Renal cortex interstitium (tissue), 15 donors: ENCODE results near the gene CDK8. TPM values are rescaled to one million over a fixed set of nuclear protein-coding genes. Genes with fewer than 3 reads are reported as not detected.

Source experiments
- DNase-seq, 11 donors: peaks; one replicate each; pipeline ENCODE4 v3.0.0-alpha.2; 2013; ENCODE audit warnings: low read depth in 9 of 11, low spot score in 4 of 11; ENCODE audit errors: extremely low read depth in 1 of 11
- long read RNA-seq, 16 experiments: transcript quantifications; one replicate each; lab custom pipeline, GENCODE V29; 2026
- polyA plus RNA-seq, 3 donors: library from polyadenylated mRNA; unstranded; fragments of 120-200 nt; gene quantifications; one replicate each; pipeline ENCODE4 v1.2.1, GENCODE V29; 2013; ENCODE audit not compliant: insufficient read length in 3 of 3

Gene CDK8
- 10 to 100 TPM; 19.1 to 25.2 (median 23.5) TPM for polyA plus RNA-seq
- long read RNA-seq, donor 1, partial matches to known transcripts: 0 of 2 reads
- long read RNA-seq, donor 1, other reads (novel, unspliced or antisense): 0 of 2 reads
- long read RNA-seq, donor 2, partial matches to known transcripts: 10 of 12 reads
- long read RNA-seq, donor 2, other reads (novel, unspliced or antisense): 0 of 12 reads
- long read RNA-seq, donor 3, partial matches to known transcripts: 0 of 3 reads
- long read RNA-seq, donor 3, other reads (novel, unspliced or antisense): 0 of 3 reads
- long read RNA-seq, donor 4, partial matches to known transcripts: 14 of 18 reads
- long read RNA-seq, donor 4, other reads (novel, unspliced or antisense): 0 of 18 reads
- long read RNA-seq, donor 5: 0 reads
- long read RNA-seq, donor 6, partial matches to known transcripts: 21 of 22 reads
- long read RNA-seq, donor 6, other reads (novel, unspliced or antisense): 0 of 22 reads
- long read RNA-seq, donor 7, partial matches to known transcripts: 0 of 4 reads
- long read RNA-seq, donor 7, other reads (novel, unspliced or antisense): 0 of 4 reads
- long read RNA-seq, donor 8, partial matches to known transcripts: 46 of 47 reads
- long read RNA-seq, donor 8, other reads (novel, unspliced or antisense): 0 of 47 reads
- long read RNA-seq, donor 9, partial matches to known transcripts: 0 of 2 reads
- long read RNA-seq, donor 9, other reads (novel, unspliced or antisense): 0 of 2 reads
- long read RNA-seq, donor 10: 0 reads
- long read RNA-seq, donor 11, partial matches to known transcripts: 0 of 3 reads
- long read RNA-seq, donor 11, other reads (novel, unspliced or antisense): 0 of 3 reads
- long read RNA-seq, donor 12: 0 reads
- long read RNA-seq, donor 13: 0 reads
- long read RNA-seq, donor 14: 0 reads
- long read RNA-seq, donor 15: 0 reads
- long read RNA-seq, donor 16, transcript CDK8-201 (13 exons, 3,055 nt): major isoform, 5 of 61 reads
- long read RNA-seq, donor 16, partial matches to known transcripts: 55 of 61 reads
- long read RNA-seq, donor 16, other reads (novel, unspliced or antisense): 0 of 61 reads

GRCh38 chr13:26253787-26254582, at the start of gene CDK8:
Gene CDK8 (plus strand): TSS chr13:26254129. CDS start chr13:26254642, 513 bp downstream.
- DNase-seq: peak; percentile 78 to 93 (median 89)

- no peak for DNase-seq
These were observed 45.6 kb upstream of the CDK8 start for GRCh38 chr13:26208287-26208686.

- no peak for DNase-seq
These were observed 40.6 kb upstream of the CDK8 start for GRCh38 chr13:26213345-26213744.

GRCh38 chr13:26213982-26214381, 39.9 kb upstream of the CDK8 start:
- DNase-seq: no peak

DNA sequence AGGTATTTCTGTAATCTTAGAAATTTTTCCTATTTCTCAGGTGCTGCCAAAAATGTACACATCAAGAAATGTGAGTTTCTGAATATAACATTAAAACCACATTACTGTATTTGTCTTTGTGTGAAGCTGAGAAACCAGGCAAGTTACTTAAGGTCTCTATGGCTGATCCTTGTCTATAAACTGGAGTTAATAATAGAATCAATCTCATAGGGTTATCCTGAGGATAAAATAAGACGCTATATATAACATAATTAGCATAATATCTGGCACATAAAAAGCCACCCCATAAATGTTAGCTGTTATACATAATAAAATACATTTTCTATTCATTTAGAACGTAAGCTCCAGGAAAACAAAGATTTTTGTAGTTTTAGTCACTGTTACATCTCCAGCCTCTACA, 37.9 kb upstream of the CDK8 start:
- DNase-seq: no peak

DNA sequence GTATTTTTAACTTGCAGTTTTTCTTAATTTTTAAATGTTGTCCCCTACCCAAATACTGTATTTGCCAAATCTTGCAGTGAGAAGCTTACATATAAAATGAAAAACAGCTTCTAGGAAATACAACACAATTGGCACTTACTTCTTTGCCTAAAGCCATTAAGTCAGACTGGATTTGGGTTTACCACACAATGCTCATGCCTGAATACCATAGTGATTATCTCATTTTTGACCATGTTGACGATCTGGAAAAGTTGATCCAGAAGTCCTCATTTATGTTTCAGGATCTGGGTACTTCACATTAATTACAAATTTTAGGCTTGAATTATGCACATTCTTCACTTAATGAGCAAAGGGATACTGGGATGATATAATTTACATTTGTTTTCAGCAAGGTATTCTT, 34.2 kb upstream of the CDK8 start:
- no peak for DNase-seq

- DNase-seq: no peak
These were observed 33.4 kb upstream of the CDK8 start for GRCh38 chr13:26220575-26220974.

- DNase-seq: no peak
These were observed 32.6 kb upstream of the CDK8 start for GRCh38 chr13:26221399-26221720.

DNA sequence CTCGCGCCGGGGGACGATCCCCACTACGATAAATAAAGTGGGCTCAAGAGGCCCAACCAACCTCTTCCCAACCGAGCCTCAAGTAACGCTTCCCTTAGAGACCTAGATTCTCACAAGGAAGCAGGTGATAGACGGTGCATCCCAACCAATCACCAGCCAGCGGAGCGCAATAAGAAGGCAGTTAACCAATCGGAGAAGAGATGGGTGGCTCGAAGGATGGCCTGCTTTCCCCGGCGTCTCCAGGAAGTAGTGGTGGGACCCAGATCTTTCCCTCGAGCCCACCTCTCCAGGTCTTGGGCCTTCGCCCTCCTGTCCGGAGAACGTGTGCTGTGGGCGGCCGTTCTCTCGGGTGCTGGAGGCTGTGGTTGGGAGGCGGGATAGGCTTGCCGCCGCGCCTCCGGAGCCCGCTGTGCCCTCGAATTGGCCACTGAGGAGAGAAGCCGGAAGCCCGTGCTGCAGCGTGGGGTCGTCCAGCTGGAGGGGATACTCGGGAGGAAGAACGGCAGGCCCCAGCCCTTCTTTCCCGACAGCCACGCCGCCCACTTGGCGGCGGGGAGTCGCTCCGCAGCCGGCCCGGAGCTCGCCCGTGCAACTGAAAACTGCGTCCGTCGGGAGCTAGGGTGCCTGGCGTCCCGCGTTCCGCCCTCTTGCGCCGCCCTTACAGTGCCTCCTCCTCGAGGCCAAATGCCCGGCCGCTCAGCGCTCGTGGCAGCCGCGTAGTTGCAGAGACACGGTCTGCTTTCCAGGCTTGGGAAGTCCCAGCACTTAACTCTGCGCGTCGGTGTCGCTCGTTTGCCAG, 32.0 kb upstream of the CDK8 start, which contains the start of gene RNF6:
TSS of gene RNF6 (minus strand) at position 594 of the 799 bp plus-strand sequence. CDS start 2,665 bp downstream, outside the sequence.
- DNase-seq: peak; percentile 90 to 99 (median 96)

GRCh38 chr13:26222520-26223046, 31.3 kb upstream of the CDK8 start:
- no peak for DNase-seq

- DNase-seq: no peak
These were observed 27.9 kb upstream of the CDK8 start for GRCh38 chr13:26225896-26226617.

DNA sequence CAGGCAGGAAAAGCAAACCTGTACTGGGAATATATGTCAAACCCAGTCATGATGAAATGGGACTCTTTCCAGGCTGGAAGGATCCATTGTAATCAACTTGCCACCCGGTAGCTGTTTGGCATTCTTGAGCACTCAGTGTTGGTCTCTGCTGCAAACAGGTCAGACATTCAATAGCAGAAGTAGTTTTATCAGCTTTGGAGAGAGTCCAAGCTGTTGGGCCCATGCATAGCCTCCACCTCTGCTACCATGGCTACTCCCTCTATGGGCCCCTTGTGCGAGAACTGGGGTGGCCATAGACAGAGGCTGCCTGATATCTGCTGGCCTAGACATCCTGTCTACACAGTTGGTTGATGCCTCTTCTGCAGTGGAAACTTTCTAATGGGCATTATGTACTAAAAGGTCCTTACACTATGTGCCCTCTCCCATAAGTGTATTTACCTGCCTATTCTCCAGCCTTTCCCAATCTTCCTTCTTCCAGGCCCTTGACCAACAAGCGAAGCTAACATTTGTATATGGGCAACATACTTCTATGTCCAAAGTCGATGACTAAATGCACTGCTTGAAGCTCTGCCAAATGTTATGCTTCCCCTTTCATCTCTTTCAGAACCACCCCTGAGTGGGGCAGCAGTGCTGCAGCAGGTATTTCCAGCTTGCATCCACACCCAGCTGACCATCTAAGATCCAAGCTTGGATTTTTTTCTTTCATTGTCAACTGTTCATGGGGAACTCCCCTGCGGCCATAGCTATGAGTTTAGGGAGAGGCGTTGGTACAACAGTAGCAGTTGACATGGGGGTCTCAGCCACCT, 26.6 kb upstream of the CDK8 start:
- DNase-seq: no peak

DNA sequence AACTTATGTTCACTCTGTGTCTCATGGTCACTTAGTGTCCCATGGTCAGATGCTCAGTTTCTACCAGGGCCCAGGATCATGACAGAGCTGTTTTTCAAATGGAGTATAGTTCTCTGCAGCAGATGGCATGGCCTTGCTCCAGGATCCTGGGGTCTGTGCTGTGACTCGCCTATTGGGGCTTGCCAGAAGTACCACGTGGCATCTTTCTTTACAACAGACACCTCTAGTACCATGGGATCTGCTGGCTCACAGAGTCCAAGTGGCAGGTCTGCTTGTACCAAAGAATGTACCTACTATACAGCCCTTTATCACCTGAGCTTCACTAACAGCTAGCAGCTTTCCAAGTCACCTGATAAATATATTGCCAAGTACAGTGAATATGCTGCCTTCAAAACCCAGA, 25.8 kb upstream of the CDK8 start:
- no peak for DNase-seq

GRCh38 chr13:26229080-26229615, 24.8 kb upstream of the CDK8 start:
- no peak for DNase-seq

- no peak for DNase-seq
These were observed 23.2 kb upstream of the CDK8 start for GRCh38 chr13:26230703-26231102.

DNA sequence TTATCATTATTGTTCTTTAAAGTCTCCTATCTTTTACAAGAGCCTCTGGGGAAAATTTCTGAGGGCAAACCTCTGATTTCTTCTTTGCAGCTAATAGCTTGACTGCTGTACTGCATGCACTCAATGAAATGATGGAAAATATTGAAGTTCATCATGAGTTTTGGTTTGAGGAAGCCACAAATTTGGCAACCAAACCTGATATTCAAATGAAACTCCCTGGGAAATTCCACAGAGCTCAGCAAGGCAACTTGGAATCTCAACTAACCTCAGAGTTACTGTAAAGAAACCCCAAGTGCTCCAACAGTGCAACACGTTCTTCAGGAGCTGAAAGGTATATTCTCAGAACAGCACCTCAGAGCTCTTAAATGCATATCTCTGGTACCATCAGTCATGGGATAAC, 17.6 kb upstream of the CDK8 start:
- no peak for DNase-seq
